Activated effector memory CD4-positive, alpha-beta T cell treated with anti-CD3 and anti-CD28 coated beads, Interleukin-2, amount 50 U/mL, for 16 hours (primary cell): ENCODE measurements around the gene ASB1.

Source experiments
- DNase-seq: peaks from one replicate; pipeline ENCODE4 v3.0.0-alpha.2; 2020

Gene ASB1, protein sequence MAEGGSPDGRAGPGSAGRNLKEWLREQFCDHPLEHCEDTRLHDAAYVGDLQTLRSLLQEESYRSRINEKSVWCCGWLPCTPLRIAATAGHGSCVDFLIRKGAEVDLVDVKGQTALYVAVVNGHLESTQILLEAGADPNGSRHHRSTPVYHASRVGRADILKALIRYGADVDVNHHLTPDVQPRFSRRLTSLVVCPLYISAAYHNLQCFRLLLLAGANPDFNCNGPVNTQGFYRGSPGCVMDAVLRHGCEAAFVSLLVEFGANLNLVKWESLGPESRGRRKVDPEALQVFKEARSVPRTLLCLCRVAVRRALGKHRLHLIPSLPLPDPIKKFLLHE

GRCh38 chr2:238426568-238427434 is at the start of gene ASB1:
ASB1 (plus strand) TSS chr2:238426927; CDS start chr2:238427071, 144 bp downstream.
- DNase-seq: peak; percentile 91

DNA sequence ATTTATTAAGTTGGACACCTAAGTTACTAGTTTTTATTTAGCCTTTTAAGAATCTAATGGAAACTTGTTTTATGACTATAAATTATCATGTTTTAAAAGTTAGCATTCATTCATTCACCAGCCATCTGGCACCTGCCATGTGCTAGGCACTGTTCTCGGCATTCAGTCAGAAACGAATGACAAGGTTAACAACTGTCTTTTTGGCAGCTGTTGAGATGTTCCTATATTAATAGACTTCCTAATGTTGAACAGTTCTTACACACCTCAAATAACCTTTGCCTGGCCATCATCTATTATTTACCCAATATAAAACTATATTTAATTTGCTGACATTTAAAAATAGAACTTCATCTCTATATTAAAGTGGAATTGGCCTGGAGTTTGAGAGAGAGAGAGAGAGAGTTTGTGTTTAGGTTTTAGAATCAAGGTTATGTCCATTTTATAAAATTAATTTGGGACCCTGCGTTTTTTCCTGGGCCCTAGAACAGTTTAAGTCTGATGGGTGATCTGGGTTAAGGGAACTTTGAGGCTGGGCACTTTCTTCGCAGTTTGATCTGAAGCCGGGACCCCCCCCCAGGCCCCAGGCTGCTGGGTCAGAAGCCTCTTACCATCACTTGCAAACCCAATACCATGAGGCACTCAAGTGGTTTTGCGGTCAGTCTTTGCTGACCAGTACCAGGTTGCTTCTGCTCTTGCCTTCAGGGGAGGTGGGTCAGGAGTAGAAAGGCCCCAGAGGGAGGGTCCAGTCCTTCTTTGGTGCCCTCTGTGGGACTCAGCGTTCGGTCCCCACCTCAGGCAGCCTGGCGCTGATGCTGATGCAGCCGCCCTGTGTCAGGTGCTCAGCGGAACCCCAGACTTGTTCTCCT is 48.3 kb upstream of the ASB1 start:
- DNase-seq: no peak

- DNase-seq: peak; percentile 68
Measured at GRCh38 chr2:238379096-238379810, 47.5 kb upstream of the ASB1 start.

GRCh38 chr2:238380336-238380735 is 46.4 kb upstream of the ASB1 start:
- no peak for DNase-seq

- DNase-seq: no peak
Measured at GRCh38 chr2:238380785-238381184, 45.9 kb upstream of the ASB1 start.

DNA sequence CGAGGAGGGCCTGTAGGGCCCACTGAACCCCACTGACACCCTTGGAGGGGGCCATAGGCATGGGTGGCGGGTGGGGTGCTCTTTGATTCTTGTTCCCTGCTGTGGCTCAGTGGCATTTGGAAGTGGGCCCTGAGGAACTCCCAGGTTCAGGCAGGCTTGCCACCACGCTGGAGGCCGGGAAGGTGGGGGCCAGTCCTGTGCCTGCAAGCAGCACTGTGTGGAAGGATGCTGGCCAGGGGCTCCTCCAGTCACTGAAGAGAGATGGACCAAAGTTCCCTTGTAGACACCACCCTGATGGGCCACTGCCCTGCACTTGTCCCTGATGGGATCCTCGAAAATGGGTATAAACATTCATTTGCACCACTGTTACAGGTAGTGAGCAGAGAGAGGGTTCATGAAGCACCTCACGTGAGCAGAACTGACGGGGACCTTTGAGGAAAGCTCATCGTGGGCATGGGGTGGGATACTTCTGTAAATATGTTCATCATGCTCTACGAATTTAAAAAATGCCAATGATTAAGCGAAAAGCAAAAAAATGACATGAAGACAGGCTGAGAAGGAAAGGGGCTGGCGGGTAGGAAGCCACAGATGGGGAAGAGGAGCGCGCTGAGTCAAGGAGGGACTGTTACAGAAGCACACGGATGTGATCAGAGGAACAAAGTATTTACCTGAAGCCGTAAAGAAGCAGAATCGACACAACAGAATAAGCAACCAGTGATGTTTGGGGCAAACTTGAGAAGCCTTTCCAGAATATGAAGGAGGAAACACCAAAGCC is 45.2 kb upstream of the ASB1 start:
- DNase-seq: no peak

- no peak for DNase-seq
Measured at GRCh38 chr2:238382381-238382781, 44.3 kb upstream of the ASB1 start.

GRCh38 chr2:238383135-238383534 is 43.6 kb upstream of the ASB1 start:
- no peak for DNase-seq

DNA sequence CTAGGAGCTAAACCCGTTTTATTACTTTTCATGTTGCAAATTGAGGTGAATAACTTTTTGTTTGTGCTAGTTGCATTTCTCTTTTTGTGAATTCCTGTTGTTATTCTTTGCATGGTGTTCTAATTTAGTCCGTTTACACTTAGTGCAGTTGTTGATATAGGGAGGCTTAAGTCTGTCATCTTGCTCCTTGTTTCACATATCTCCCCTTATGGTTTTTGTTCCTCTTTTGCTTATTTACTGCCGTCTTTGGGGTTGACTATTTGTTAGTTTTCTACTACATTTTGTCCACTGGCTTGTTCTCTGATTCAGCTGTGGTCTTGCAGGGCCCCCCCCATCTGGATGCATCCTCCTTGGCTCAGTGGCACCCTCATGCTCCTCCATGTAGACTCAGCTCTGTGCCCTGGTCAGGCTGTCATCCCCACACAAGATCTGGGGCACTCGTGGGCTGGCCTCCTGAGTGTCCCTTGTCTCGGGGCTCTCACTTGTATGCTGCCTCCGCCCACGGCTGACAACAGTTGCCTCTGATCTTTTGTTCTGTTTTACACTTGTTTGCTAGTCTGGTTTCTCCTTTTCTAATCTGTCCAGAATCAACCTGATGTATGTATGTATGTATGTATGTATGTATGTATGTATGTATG is 42.9 kb upstream of the ASB1 start:
- no peak for DNase-seq

GRCh38 chr2:238387332-238387731 is 39.4 kb upstream of the ASB1 start:
- no peak for DNase-seq

- DNase-seq: no peak
Measured at GRCh38 chr2:238388794-238389193, 37.9 kb upstream of the ASB1 start.

DNA sequence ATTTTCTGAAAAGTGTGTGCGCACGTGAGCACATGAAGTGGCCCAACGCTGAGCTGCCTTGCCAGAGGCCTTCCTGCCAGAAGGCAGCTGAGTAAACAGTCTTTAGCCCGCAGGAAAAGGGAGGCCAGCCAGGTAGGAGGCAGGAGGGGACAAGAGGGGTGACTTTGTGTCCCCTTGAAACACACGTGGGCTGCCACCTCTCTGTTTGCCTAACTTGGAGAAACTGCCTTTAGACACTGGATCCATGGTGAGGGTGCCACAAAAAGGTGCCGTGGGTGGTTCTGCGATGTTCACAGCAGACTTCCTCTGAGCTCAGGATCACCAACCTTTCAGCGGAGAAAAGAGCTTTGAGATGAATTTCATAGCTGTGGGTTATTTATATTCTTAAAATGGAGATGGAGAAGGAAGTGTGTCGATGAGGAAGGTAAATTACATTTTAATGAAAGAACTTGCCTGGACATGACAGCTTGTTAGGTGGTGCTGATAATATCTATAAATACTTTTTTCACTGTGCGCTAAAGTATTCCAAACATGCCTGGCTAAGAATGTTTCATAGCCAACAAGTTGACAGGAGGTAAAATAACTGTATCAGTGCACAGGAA is 36.6 kb upstream of the ASB1 start:
- no peak for DNase-seq

GRCh38 chr2:238391042-238391689 is 35.6 kb upstream of the ASB1 start:
- DNase-seq: no peak

DNA sequence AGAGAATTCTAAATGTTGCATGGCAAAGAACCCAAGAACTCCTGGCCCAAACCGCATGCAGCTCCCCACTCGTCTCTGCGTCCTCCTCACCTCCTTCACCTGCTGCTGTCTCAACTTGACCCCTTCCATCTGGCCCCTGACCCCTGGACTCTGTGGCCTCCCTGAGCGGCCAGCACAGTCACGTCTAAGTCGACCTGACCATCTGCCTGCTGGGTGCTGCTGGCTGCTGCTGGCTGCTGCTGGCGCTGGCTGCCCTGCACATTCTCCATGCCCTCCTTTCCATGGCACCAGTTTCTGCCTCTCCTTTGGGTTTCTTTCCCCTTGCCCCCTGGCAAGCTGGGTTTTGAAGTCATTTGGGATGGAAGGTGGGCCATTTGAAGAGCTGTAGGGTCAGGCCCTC is 30.1 kb upstream of the ASB1 start:
- no peak for DNase-seq

- DNase-seq: no peak
Measured at GRCh38 chr2:238397356-238397755, 29.4 kb upstream of the ASB1 start.

DNA sequence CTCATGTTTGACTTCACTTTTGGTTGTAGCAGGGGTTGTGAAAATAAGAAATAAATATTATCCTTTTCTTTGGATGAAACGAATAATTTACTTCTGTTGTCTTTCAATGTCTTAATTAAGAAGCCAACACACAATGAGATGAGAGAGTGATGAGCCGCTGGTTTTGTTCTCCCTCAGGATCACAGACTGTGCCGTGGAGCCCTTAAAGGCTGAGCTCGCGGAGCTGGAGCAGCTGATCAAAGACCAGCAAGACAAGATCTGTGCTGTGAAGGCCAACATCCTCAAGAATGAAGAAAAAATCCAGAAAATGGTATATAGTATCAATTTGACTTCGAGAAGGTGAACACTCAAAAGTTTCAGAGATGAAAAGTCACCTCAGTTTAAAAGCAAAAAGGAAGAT is 28.1 kb upstream of the ASB1 start:
- DNase-seq: no peak

- no peak for DNase-seq
Measured at GRCh38 chr2:238399094-238399493, 27.6 kb upstream of the ASB1 start.

DNA sequence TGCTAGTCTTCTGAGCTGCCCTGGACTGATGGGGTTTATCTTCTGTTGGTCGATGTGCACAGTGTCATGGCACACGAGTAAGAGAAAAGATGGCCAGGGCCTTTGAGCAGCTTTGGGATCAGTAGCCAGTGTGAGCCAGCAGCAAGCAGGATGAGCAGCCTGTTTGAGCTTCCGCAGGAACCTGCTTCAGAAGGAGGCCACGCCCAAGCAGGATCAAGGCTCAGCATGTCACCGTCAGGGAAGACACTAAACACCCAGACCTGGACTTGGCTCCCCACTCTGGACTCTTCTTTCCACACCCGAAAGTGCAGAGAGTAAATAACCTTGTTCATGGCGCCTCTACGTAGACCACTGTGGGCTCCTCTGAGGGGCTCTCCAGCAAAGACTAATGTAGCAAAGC is 25.2 kb upstream of the ASB1 start:
- no peak for DNase-seq

GRCh38 chr2:238403632-238404405 is 22.9 kb upstream of the ASB1 start:
- DNase-seq: no peak
